IMR-90 (cell line): ENCODE results near the gene RASGEF1C. TPM values are rescaled to one million over a fixed set of nuclear protein-coding genes. Genes with fewer than 3 reads are reported as not detected.

ENCODE experiments used
- ATAC-seq: fragments of 200-7000 bp; cut with Tn5 transposase; 2 replicates; pipeline ENCODE4 v1.9.1; 2020; ENCODE audit warnings: low read depth, mild to moderate bottlenecking, moderate library complexity
- BruUV-seq: library from RNA; stranded (reverse); fragments of 400-500 nt; replicated peaks from 2 replicates; lab custom pipeline; 2021; lab: Mats Ljungman, UMichigan
- CTCF ChIA-PET: fragments of 300-600 bp; formaldehyde crosslinking; extraction: SDS; loops from one replicate; lab custom pipeline; 2021; ENCODE audit warnings: antibody characterized with exemption; lab: Yijun Ruan, JAX
- POLR2A ChIA-PET: fragments of 300-600 bp; sonication (Branson Sonifier 250); formaldehyde crosslinking; loops from one replicate; lab custom pipeline; 2022; ENCODE audit warnings: antibody characterized with exemption; ENCODE audit not compliant: unreplicated experiment; lab: Charles Lee
- DNase-seq: peaks from one replicate; pipeline ENCODE4 v3.0.0; 2013
- H2AFZ ChIP-seq: replicated peaks from 2 replicates; pipeline ENCODE3; 2013; ENCODE audit warnings: low read length, mild to moderate bottlenecking; ENCODE audit not compliant: poor library complexity
- H2AK5ac ChIP-seq: 2 replicates; pipeline ENCODE4 v1.6.1; 2013; ENCODE audit warnings: low read depth, low read length, inconsistent platforms
- H2AK9ac ChIP-seq: replicated peaks from 2 replicates; pipeline ENCODE3; 2013; ENCODE audit warnings: mild to moderate bottlenecking, low read depth, low read length, moderate library complexity; ENCODE audit not compliant: poor library complexity
- H2BK120ac ChIP-seq: 2 replicates; pipeline ENCODE4 v1.6.1; 2013; ENCODE audit warnings: low read depth, low read length, inconsistent platforms
- H2BK15ac ChIP-seq: 3 replicates; pipeline ENCODE4 v1.6.1; 2013; ENCODE audit warnings: low read depth, low read length, inconsistent platforms
- H2BK20ac ChIP-seq: 2 replicates; pipeline ENCODE4 v1.6.1; 2013; ENCODE audit warnings: low read depth, mild to moderate bottlenecking, inconsistent platforms, low read length, moderate library complexity
- H2BK5ac ChIP-seq: 2 replicates; pipeline ENCODE4 v1.6.1; 2013; ENCODE audit warnings: mild to moderate bottlenecking, low read depth, low read length, inconsistent platforms; ENCODE audit not compliant: poor library complexity, severe bottlenecking
- H3K14ac ChIP-seq: replicated peaks from 2 replicates; pipeline ENCODE4 v1.6.1; 2013; ENCODE audit warnings: low read depth, low read length, inconsistent platforms
- H3K18ac ChIP-seq: 2 replicates; pipeline ENCODE4 v1.6.1; 2013; ENCODE audit warnings: low read depth, low read length, control low read depth
- H3K23ac ChIP-seq: 2 replicates; pipeline ENCODE4 v1.6.1; 2013; ENCODE audit warnings: low read depth, low read length, inconsistent platforms
- H3K27ac ChIP-seq: 2 replicates; pipeline ENCODE4 v1.5.1; 2013; ENCODE audit warnings: mild to moderate bottlenecking, control low read depth, low read length; ENCODE audit not compliant: insufficient read depth
- H3K27me3 ChIP-seq: 2 replicates; pipeline ENCODE4 v1.6.1; 2013; ENCODE audit warnings: low read length; ENCODE audit not compliant: control insufficient read depth, insufficient read depth
- H3K36me3 ChIP-seq: 2 replicates; pipeline ENCODE4 v1.6.1; 2013; ENCODE audit warnings: low read length, mixed read lengths; ENCODE audit not compliant: control insufficient read depth, insufficient read depth
- H3K4ac ChIP-seq: 2 replicates; pipeline ENCODE4 v1.6.1; 2013; ENCODE audit warnings: low read depth, low read length, inconsistent platforms
- H3K4me1 ChIP-seq: 2 replicates; pipeline ENCODE4 v1.6.1; 2013; ENCODE audit warnings: low read length, mixed read lengths; ENCODE audit not compliant: control insufficient read depth, insufficient read depth
- H3K4me2 ChIP-seq: 2 replicates; pipeline ENCODE4 v1.6.1; 2013; ENCODE audit warnings: low read depth, mild to moderate bottlenecking, control low read depth, low read length, moderate library complexity
- H3K4me3 ChIP-seq: 2 replicates; pipeline ENCODE4 v1.5.1; 2013; ENCODE audit warnings: low read depth, mild to moderate bottlenecking, control low read depth, low read length, moderate library complexity; ENCODE audit not compliant: insufficient read depth
- H3K56ac ChIP-seq: 2 replicates; pipeline ENCODE4 v1.6.1; 2013; ENCODE audit warnings: low read length, inconsistent platforms; ENCODE audit not compliant: insufficient read depth; ENCODE audit errors: extremely low read depth
- H3K79me1 ChIP-seq, 2 experiments: 2 replicates each; pipeline ENCODE4 v1.6.1; 2013; ENCODE audit warnings: low read length in 2 of 2, inconsistent platforms in 1 of 2, low read depth in 1 of 2
- H3K9ac ChIP-seq: 2 replicates; pipeline ENCODE4 v1.6.1; 2013; ENCODE audit warnings: low read depth, low read length, control low read depth
- H3K9me1 ChIP-seq: 2 replicates; pipeline ENCODE4 v1.6.1; 2013; ENCODE audit warnings: low read length, inconsistent platforms; ENCODE audit not compliant: insufficient read depth
- H3K9me3 ChIP-seq: 2 replicates; pipeline ENCODE4 v1.6.1; 2013; ENCODE audit warnings: low read length; ENCODE audit not compliant: control insufficient read depth, insufficient read depth
- H4K20me1 ChIP-seq: 2 replicates; pipeline ENCODE4 v1.6.1; 2013; ENCODE audit warnings: low read length, inconsistent platforms; ENCODE audit not compliant: insufficient read depth
- H4K5ac ChIP-seq: 2 replicates; pipeline ENCODE4 v1.6.1; 2013; ENCODE audit warnings: mild to moderate bottlenecking, low read depth, low read length, control low read depth
- H4K8ac ChIP-seq, 2 experiments: 2 replicates each; pipeline ENCODE4 v1.6.1; 2013; ENCODE audit warnings: low read depth in 2 of 2, low read length in 2 of 2, control low read depth in 1 of 2, inconsistent platforms in 1 of 2
- H4K91ac ChIP-seq: 2 replicates; pipeline ENCODE4 v1.6.1; 2013; ENCODE audit warnings: low read depth, low read length, inconsistent platforms; ENCODE audit not compliant: insufficient read depth
- BHLHE40 ChIP-seq: fragments of 150-350 bp; IDR thresholded peaks from 2 replicates; pipeline ENCODE4 v1.6.1; 2016; ENCODE audit warnings: mild to moderate bottlenecking, low read depth, low read length
- CEBPB ChIP-seq: IDR thresholded peaks from 2 replicates; pipeline ENCODE4 v1.6.1; 2012; ENCODE audit warnings: low read depth, low read length, improper control_type of control experiment
- CHD1 ChIP-seq: IDR thresholded peaks from 2 replicates; pipeline ENCODE4 v1.6.1; 2012; ENCODE audit warnings: low read depth, low read length, improper control_type of control experiment
- CTCF ChIP-seq: conservative IDR thresholded peaks from 2 replicates; pipeline ENCODE4 v1.5.1; 2012; ENCODE audit warnings: mild to moderate bottlenecking, low read depth, low read length, improper control_type of control experiment
- ELK1 ChIP-seq: fragments of 150-350 bp; IDR thresholded peaks from 2 replicates; pipeline ENCODE4 v1.6.1; 2016; ENCODE audit warnings: low read depth, mild to moderate bottlenecking, low read length, moderate library complexity, borderline replicate concordance
- FOS ChIP-seq: fragments of 150-350 bp; IDR thresholded peaks from 2 replicates; pipeline ENCODE4 v1.6.1; 2016; ENCODE audit warnings: low read depth, low read length
- MAFK ChIP-seq: IDR thresholded peaks from 2 replicates; pipeline ENCODE4 v1.6.1; 2012; ENCODE audit warnings: low read depth, low read length, improper control_type of control experiment
- MAZ ChIP-seq: IDR thresholded peaks from 2 replicates; pipeline ENCODE4 v1.6.1; 2012; ENCODE audit warnings: low read depth, mild to moderate bottlenecking, low read length, improper control_type of control experiment, moderate library complexity, borderline replicate concordance
- NFE2L2 ChIP-seq: fragments of 150-350 bp; IDR thresholded peaks from 2 replicates; pipeline ENCODE4 v1.6.1; 2016; ENCODE audit warnings: low read depth, mild to moderate bottlenecking, low read length
- POLR2A ChIP-seq: IDR thresholded peaks from 2 replicates; pipeline ENCODE4 v1.6.1; 2012; ENCODE audit warnings: mild to moderate bottlenecking, low read depth, low read length
- RAD21 ChIP-seq: IDR thresholded peaks from 2 replicates; pipeline ENCODE4 v1.6.1; 2012; ENCODE audit warnings: low read length, improper control_type of control experiment
- RCOR1 ChIP-seq: IDR thresholded peaks from 2 replicates; pipeline ENCODE4 v1.6.1; 2012; ENCODE audit warnings: mild to moderate bottlenecking, low read length, improper control_type of control experiment; ENCODE audit not compliant: insufficient replicate concordance
- RFX5 ChIP-seq: IDR thresholded peaks from 2 replicates; pipeline ENCODE4 v1.8.0; 2012; ENCODE audit warnings: low read depth, mild to moderate bottlenecking, low read length, moderate library complexity
- SMC3 ChIP-seq: fragments of 150-350 bp; IDR thresholded peaks from 2 replicates; pipeline ENCODE4 v1.6.1; 2016; ENCODE audit warnings: low read depth, mild to moderate bottlenecking, antibody characterized with exemption, low read length, moderate library complexity
- USF2 ChIP-seq: fragments of 150-350 bp; IDR thresholded peaks from 2 replicates; pipeline ENCODE4 v1.6.1; 2017; ENCODE audit warnings: mild to moderate bottlenecking, antibody characterized with exemption, low read length, low read depth
- WGBS, 2 experiments: methylation state at CpG; one replicate each; pipeline versions ENCODE4 v1.1.5 to v1.1.7; 2013; ENCODE audit warnings: missing lambda C conversion rate in 2 of 2; ENCODE audit not compliant: insufficient read length in 1 of 2; ENCODE audit errors: extremely low coverage in 2 of 2; 5-methylcytosine and 5-hydroxymethylcytosine counted together
- dilution Hi-C: fragments of 300-500 bp; cut with HindIII; formaldehyde crosslinking; loops from one replicate; pipeline ENCODE4 v1.14.3; 2018; ENCODE audit warnings: low sequenced_read_pairs; ENCODE audit not compliant: unreplicated experiment
- in situ Hi-C: fragments of 300-500 bp; cut with MboI; formaldehyde crosslinking; loops from 3 replicates; pipeline ENCODE4 v1.14.3; 2019; ENCODE audit warnings: low sequenced_read_pairs, inconsistent platforms, mixed read lengths
- intact Hi-C: fragments of 100-400 bp; cut with micrococcal nuclease; formaldehyde crosslinking; loops from 2 replicates; pipeline ENCODE4 v1.10.0; 2022
- polyA plus RNA-seq, 3 experiments: library from polyadenylated mRNA; depleted of rRNA; stranded (reverse); fragments of >200 nt; gene quantifications; 2 replicates each; pipeline ENCODE4 v1.2.3, GENCODE V29; 2012; ENCODE audit warnings: low replicate concordance in 1 of 3
- total RNA-seq: library from RNA; depleted of rRNA; stranded (reverse); fragments of >200 nt; gene quantifications from 2 replicates; pipeline ENCODE4 v1.2.3, GENCODE V29; 2012

Gene RASGEF1C
- total and polyA plus RNA-seq, 2 of the 4 experiments (the other 2 are of a cell fraction) = not detected

- no TSS peak for BruUV-seq
- Histone ChIP-seq H2AFZ (no peak overlapping the region), H3K18ac (no peak overlapping the region), H4K91ac (no peak overlapping the region), H3K4me1 (no peaks in the 10 kb centered on the region; the same call in 1 of the 2 replicates), H3K4me2 (no peak overlapping the region), H3K79me1 (no peaks in the 10 kb centered on the region), H3K9me1 (no peaks in the 10 kb centered on the region), H4K8ac (no peak overlapping the region), H2BK15ac (no peak overlapping the region), H2AK5ac (no peak overlapping the region), H3K4me3 (no peak overlapping the region), H4K5ac (no peak overlapping the region), H3K56ac (no peak overlapping the region), H3K4ac (no peak overlapping the region), H3K36me3 (no peaks in the 10 kb centered on the region), H3K14ac (no peak overlapping the region), H2BK5ac (no peak overlapping the region), H2BK20ac (no peak overlapping the region), H3K9ac (no peak overlapping the region), H3K23ac (no peak overlapping the region), H2AK9ac (no peak overlapping the region), H3K9me3 (no peaks in the 10 kb centered on the region), H3K27ac (no peak overlapping the region), H4K20me1 (no peaks in the 10 kb centered on the region), H2BK120ac (no peak overlapping the region), H3K27me3 (peaks cover 31% of the 10 kb centered on the region)
- 80% methylated on average over 13 of the region's 27 CpGs; no CpG with 5 or more reads in 1 of the 2 experiments for WGBS, 2 experiments
- DNase-seq (no peak), ATAC-seq (no peak)
- ChIA-PET CTCF (no interaction called here), POLR2A (no interaction called here)
- dilution Hi-C loops = no loop called here
- intact Hi-C loops = no loop called here
- in situ Hi-C loops = loop anchor here (25.0 kb wide), 1 partner anchor 333 kb away; no protein-coding TSS in a partner anchor
- TF ChIP-seq FOS = no peak
- TF ChIP-seq MAFK = no peak
- no peak for TF ChIP-seq MAZ
- no peak for TF ChIP-seq USF2
- TF ChIP-seq NFE2L2 = no peak
- TF ChIP-seq ELK1 = no peak
- TF ChIP-seq SMC3 = no peak
- no peak for TF ChIP-seq RCOR1
- no peak for TF ChIP-seq CHD1
- no peak for TF ChIP-seq RFX5
- no peak for TF ChIP-seq CTCF
- TF ChIP-seq CEBPB = no peak
- no peak for TF ChIP-seq RAD21
- TF ChIP-seq BHLHE40 = no peak
- no peak for TF ChIP-seq POLR2A
Measured at GRCh38 chr5:180129291-180130190, 79.5 kb downstream of the RASGEF1C start.
